Neural progenitor cell (in vitro differentiated cells): Measurements from ENCODE around the gene LIN28A.

ENCODE experiments used
- CTCF ChIP-seq: fragments of 200-600 bp; sonication (generic); IDR thresholded peaks from 2 replicates; pipeline ENCODE4 v1.5.1; 2017; ENCODE audit warnings: antibody characterized with exemption, mild to moderate bottlenecking
- EZH2 ChIP-seq: fragments of 200-600 bp; sonication (generic); IDR thresholded peaks from 2 replicates; pipeline ENCODE4 v1.6.1; 2017; ENCODE audit warnings: antibody characterized with exemption, mild to moderate bottlenecking, moderate library complexity
- EZH2phosphoT487 ChIP-seq: fragments of 200-600 bp; sonication (generic); IDR thresholded peaks from 2 replicates; pipeline ENCODE4 v1.6.1; 2017; ENCODE audit warnings: antibody characterized with exemption

- no peak for TF ChIP-seq EZH2
- no peak for TF ChIP-seq CTCF
- no peak for TF ChIP-seq EZH2phosphoT487
Observed at GRCh38 chr1:26367441-26367840, 43.2 kb upstream of the LIN28A start.
